Measurements from ENCODE around the gene GFOD2.

Gene GFOD2

DNA sequence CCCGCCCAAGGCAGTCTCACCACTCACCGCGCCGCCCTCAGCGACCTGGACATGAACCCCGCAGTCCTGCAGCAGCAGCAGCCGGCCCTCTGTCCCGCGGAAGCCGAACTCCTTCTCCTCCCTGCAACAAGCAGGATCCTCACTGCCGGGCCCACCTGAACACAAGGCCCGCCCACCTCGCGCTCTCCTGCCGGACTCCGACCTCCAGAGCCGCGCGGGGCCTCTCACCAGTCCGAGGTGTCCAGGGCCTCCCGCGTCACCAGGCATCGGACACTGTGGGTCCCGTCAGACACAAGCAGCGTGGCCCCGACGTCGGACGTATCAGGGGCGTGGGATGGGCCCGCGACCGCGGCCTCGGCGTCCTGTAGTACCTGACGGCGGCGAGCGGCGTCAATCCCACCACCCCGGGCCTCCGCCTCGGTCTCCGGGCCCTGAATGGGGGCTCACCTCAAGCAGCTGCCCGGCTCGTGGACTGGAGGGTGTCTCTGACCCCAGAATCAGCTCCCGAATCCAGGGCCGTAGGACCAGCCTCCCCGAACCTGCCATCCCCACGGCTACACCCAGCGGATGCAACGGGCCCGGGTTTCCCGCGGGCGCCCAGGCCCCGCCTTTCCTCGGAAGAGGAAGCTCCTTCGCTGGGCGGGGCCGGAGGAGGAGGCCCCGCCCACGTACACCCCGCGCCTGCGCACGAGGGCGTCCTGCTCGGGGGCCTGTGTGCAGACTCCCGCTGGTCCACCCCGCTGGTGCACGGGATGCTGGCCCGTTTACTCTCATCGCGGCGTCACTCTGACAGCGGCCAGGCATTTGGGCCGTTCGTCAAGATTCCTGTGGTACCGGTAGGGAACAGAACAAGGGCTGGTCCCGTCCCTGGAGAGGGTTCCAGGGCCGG, 59.2 kb downstream of the GFOD2 start, which contains the start of gene ACD:
TSS of gene ACD (minus strand) at position 586 of the 889 bp plus-strand sequence. CDS start at position 546, 40 bp downstream.
- H3K4me3 ChIP-seq (ENCODE audit: low read depth, low read length), result peak within 1 kb of the TSS; percentile 99
- peak within 1 kb of the TSS; percentile 76 for H3K9ac ChIP-seq (ENCODE audit: low read depth, low read length)
- H3K36me3 ChIP-seq (ENCODE audit: control insufficient read depth, insufficient read depth, low read length), result peaks cover 12% of the 10 kb centered on the region
- H3K4me1 ChIP-seq (ENCODE audit: control insufficient read depth, insufficient read depth, low read length), result peaks cover 4% of the 10 kb centered on the region
- peaks cover 5% of the 10 kb centered on the region for H3K27me3 ChIP-seq (ENCODE audit: control insufficient read depth, insufficient read depth, low read length)
- no peaks in the 10 kb centered on the region for H3K9me3 ChIP-seq (ENCODE audit: control insufficient read depth, insufficient read depth, low read length)

DNA sequence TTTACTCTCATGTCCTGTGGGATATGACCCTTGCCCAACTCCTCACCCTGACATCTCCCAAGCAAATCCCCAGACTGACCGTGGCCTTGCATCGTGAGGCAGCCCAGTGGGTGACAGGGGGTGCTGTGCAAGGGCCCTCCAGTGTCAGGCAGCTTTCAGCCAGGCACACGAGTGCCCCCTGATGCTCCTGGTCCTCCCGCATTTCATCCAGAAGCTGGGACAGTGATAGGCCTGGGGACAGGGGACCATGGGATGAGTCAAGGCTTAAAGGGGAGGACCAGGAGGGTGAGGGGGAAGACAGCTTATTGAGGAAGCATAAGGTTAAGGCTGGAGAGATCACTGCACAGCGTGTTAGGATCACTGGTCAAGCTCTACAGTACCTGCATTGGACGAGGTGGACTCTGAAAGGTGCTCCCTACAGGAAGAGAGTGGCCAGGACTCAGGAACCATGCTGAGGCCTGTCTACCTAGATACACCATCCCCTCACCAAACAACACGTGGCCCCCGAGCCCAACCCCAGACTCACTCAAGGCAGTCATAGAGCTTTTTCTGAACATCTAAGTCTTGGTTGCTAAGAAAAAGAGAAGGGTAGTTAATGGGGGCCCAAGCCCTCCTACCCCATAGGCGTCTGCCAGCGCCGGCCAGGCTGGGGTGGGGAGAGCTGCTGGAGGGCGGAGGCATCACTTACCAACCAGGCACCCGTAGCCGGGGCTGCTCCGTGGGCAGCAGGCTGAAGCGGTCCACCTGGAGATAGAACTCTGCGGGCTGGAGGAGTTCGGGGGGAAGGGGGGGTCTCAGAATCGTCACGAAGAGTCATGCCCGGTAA, 60.1 kb downstream of the GFOD2 start:
- peaks cover 12% of the 10 kb centered on the region for H3K36me3 ChIP-seq (ENCODE audit: control insufficient read depth, insufficient read depth, low read length)
- H3K27me3 ChIP-seq (ENCODE audit: control insufficient read depth, insufficient read depth, low read length), result peaks cover 5% of the 10 kb centered on the region
- H3K4me3 ChIP-seq (ENCODE audit: low read depth, low read length), result peak overlapping the region; percentile 99
- H3K9me3 ChIP-seq (ENCODE audit: control insufficient read depth, insufficient read depth, low read length), result no peaks in the 10 kb centered on the region
- H3K9ac ChIP-seq (ENCODE audit: low read depth, low read length), result no peak overlapping the region
- peaks cover 4% of the 10 kb centered on the region for H3K4me1 ChIP-seq (ENCODE audit: control insufficient read depth, insufficient read depth, low read length)

DNA sequence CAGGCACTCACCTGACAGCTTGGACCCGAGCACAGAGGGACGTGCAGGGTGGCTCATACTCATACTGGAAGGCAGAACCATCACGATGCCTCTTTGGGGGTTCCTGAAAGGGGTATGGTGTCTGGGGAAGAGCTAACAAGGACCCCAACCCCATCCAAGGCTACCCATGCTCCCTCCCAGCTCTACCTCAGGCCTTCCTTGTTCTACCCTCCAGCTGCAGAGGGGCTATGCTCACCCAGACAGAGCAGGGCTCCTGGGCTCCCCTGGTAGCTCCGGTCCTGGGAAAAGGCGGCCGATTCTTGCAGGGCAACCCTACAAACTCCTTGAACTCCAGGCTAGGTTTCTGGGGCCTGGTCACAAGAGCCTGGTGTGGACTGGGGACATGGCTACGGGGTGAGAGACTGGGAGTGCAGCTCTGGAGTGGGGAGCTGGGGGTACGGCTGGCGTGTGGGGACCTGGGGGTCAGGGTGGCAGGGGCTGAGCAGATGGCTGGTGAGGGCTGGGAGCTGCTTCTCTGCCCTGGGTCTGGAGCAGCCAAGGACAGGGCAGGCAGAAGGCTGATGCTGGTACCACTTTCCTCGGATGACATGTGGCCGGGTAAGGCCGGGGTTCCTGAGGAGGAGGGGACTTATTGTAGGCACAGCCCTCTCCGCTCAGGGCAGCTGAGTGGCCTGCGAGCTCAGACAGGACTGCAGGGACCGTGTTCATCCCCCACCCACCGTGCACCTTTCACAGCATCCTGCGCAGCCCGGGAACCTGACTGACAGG, 61.2 kb downstream of the GFOD2 start:
- Histone ChIP-seq H3K9ac (ENCODE audit: low read depth, low read length) (no peak overlapping the region), H3K4me3 (ENCODE audit: low read depth, low read length) (no peak overlapping the region), H3K27me3 (ENCODE audit: control insufficient read depth, insufficient read depth, low read length) (peaks cover 5% of the 10 kb centered on the region), H3K36me3 (ENCODE audit: control insufficient read depth, insufficient read depth, low read length) (peaks cover 12% of the 10 kb centered on the region), H3K4me1 (ENCODE audit: control insufficient read depth, insufficient read depth, low read length) (peaks cover 4% of the 10 kb centered on the region), H3K9me3 (ENCODE audit: control insufficient read depth, insufficient read depth, low read length) (no peaks in the 10 kb centered on the region)

DNA sequence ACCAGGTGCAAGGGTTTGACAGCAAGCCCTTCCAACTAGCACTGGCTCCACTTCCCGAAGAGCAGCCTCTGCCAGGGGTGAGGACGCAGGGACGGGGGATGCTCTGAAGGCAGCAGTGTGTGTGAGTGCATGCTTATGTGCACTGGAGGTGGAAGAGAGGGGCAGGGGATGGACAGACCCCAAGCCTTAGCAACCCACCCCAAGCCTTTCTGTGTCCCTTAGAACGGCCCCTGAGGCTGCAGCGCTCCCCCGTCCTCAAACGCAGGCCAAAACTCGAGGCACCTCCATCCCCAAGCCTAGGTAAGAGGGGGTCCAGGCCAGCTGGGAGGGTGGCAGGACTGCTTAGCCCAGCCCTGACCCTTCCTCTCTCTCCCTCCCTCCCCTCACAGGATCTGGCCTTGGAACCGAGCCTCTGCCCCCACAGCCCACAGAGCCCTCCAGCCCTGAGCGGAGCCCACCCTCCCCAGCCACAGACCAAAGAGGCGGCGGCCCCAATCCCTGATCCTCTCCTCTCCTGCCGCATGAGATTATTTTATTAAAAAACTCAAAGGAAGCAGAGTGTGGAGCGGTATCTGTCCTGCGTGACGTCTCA, 62.0 kb downstream of the GFOD2 start:
- Histone ChIP-seq H3K4me1 (ENCODE audit: control insufficient read depth, insufficient read depth, low read length) (peaks cover 4% of the 10 kb centered on the region), H3K9me3 (ENCODE audit: control insufficient read depth, insufficient read depth, low read length) (no peaks in the 10 kb centered on the region), H3K27me3 (ENCODE audit: control insufficient read depth, insufficient read depth, low read length) (peaks cover 5% of the 10 kb centered on the region), H3K4me3 (ENCODE audit: low read depth, low read length) (no peak overlapping the region), H3K9ac (ENCODE audit: low read depth, low read length) (no peak overlapping the region), H3K36me3 (ENCODE audit: control insufficient read depth, insufficient read depth, low read length) (peaks cover 12% of the 10 kb centered on the region)

DNA sequence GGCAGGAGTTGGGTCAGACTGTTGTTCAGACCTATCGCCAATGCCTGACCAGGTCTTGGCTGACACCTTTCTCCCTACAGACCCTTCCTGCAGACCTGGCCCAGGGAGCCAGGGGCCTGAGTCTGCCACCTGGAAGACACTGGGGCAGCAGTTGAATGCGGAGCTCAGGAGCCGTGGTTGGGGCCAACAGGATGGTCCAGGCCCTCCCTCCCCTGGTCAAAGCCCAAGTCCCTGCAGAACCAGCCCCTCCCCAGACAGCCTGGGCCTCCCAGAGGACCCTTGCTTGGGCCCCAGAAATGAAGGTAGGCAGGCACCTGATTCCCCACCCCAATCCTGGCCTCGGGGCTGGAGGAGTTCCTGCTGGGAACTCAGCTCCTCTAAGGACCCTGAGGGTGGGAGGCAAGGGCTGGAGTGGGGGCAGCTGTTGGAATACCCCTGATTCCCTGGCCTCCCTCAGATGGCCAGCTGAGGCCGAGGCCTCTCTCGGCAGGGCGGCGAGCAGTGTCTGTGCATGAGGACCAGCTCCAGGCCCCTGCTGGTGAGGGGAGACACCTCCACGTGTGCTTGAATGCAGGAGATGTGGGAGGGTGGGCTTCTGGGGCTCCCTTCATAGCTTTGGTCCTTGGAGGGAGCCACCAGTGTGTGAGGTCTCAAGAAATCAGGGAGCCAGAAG, 62.6 kb downstream of the GFOD2 start:
- Histone ChIP-seq H3K36me3 (ENCODE audit: control insufficient read depth, insufficient read depth, low read length) (peaks cover 12% of the 10 kb centered on the region), H3K4me1 (ENCODE audit: control insufficient read depth, insufficient read depth, low read length) (peaks cover 2% of the 10 kb centered on the region), H3K9ac (ENCODE audit: low read depth, low read length) (no peak overlapping the region), H3K27me3 (ENCODE audit: control insufficient read depth, insufficient read depth, low read length) (peaks cover 3% of the 10 kb centered on the region), H3K4me3 (ENCODE audit: low read depth, low read length) (no peak overlapping the region), H3K9me3 (ENCODE audit: control insufficient read depth, insufficient read depth, low read length) (no peaks in the 10 kb centered on the region)

DNA sequence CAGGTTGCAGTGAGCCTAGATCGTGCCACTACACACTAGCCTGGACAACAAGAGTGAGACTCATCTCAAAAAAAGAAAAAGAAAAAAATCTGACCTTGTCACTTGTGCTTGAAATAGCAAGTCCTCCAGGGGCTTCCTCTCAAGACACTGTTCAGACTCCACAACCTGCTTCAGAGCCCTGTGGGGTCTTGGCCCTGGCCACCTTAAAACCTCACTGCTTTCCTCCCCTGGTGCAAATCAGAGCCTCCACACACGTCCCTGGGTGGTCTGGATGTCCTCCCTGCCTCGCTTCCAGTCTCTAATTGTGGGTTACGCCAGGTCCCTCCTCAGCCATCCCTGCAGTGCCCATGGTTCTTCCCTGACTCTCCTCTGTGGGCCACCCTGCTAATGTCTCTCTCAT, 63.8 kb downstream of the GFOD2 start:
- Histone ChIP-seq H3K36me3 (ENCODE audit: control insufficient read depth, insufficient read depth, low read length) (peaks cover 12% of the 10 kb centered on the region), H3K9ac (ENCODE audit: low read depth, low read length) (no peak overlapping the region), H3K4me1 (ENCODE audit: control insufficient read depth, insufficient read depth, low read length) (peaks cover 2% of the 10 kb centered on the region), H3K27me3 (ENCODE audit: control insufficient read depth, insufficient read depth, low read length) (peaks cover 3% of the 10 kb centered on the region), H3K9me3 (ENCODE audit: control insufficient read depth, insufficient read depth, low read length) (no peaks in the 10 kb centered on the region), H3K4me3 (ENCODE audit: low read depth, low read length) (no peak overlapping the region)

DNA sequence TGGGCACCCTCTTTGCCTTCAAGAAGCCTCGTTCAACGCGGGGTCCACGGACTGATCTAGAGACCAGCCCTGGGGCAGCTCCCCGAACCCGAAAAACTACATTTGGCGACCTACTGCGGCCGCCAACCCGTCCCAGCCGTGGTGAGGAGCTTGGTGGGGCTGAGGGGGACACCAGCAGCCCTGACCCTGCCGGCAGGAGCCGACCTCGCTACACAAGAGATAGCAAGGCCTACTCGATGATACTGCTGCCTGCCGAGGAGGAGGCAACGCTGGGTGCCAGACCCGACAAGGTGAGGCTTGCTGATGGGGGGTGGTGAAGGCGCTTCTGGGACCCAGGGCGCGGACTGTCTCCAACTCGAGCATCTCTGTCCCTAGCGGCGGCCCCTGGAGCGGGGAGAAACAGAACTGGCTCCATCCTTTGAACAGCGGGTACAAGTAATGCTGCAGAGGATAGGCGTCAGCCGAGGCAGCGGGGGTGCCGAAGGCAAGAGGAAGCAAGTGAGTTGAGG, 64.7 kb downstream of the GFOD2 start:
- H3K36me3 ChIP-seq (ENCODE audit: control insufficient read depth, insufficient read depth, low read length), result peaks cover 12% of the 10 kb centered on the region
- H3K4me3 ChIP-seq (ENCODE audit: low read depth, low read length), result no peak overlapping the region
- H3K27me3 ChIP-seq (ENCODE audit: control insufficient read depth, insufficient read depth, low read length), result peaks cover 3% of the 10 kb centered on the region
- H3K9me3 ChIP-seq (ENCODE audit: control insufficient read depth, insufficient read depth, low read length), result no peaks in the 10 kb centered on the region
- no peak overlapping the region for H3K9ac ChIP-seq (ENCODE audit: low read depth, low read length)
- peaks cover 4% of the 10 kb centered on the region for H3K4me1 ChIP-seq (ENCODE audit: control insufficient read depth, insufficient read depth, low read length)

DNA sequence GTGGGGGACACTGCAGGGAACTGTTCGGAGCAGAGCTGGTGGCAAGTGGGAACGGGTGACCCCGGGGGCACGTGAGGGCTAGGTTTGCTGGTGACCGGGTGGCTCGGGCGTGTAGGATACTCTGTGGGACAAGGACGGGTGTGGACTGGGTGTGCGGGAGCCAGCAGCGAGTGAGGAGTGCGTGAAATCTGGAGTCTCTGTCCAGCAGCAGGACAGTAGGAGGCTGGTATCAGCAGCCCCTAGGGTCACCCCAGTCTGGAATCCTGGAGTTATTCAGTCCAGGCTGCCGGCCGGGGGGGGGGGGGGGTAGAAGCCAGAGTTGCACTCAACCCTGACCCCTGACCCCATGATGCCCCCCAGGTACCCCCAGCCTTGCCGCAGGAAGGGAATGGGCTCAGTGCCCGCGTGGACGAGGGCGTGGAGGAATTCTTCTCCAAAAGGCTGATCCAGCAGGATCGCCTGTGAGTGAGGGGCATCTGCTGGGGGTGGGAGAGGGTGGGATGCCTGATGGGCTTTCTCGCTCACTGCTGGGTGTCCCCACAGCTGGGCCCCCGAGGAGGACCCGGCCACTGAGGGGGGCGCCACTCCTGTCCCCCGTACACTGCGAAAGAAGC, 65.2 kb downstream of the GFOD2 start:
- Histone ChIP-seq H3K9me3 (ENCODE audit: control insufficient read depth, insufficient read depth, low read length) (no peaks in the 10 kb centered on the region), H3K4me1 (ENCODE audit: control insufficient read depth, insufficient read depth, low read length) (peaks cover 2% of the 10 kb centered on the region), H3K4me3 (ENCODE audit: low read depth, low read length) (peak overlapping the region; percentile 64), H3K27me3 (ENCODE audit: control insufficient read depth, insufficient read depth, low read length) (peaks cover 1% of the 10 kb centered on the region), H3K9ac (ENCODE audit: low read depth, low read length) (no peak overlapping the region), H3K36me3 (ENCODE audit: control insufficient read depth, insufficient read depth, low read length) (peaks cover 8% of the 10 kb centered on the region)

DNA sequence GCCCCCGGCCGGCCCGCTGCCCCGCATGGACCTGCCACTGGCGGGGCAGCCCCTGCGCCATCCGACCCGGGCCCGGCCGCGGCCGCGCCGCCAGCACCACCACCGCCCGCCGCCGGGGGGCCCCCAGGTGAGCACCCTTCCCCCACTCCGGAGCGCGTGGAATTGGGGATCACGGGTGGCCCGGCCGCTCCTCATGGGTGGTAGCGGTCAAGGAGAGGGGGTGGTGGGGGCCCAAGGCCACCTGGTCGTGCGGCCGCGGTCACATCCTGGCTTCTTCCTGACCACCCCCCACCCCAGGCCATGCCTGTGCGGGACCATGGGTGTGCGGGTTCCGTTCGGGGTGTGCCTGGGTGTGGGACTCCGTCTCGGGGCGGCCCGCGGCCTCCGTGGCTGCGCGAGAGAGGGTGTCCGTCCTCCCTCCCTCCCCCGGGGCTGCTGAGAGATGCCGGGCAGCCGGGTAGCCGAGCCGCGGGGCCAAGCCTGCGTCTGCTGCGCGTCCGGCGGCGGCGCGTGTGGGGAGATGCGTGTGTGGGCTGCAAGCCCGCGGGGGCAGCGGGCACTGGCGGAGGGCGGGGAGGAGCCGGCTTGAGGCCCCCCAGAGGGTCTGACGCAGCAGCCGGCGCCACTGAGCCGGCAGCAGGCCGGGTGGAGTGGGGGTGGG, 65.9 kb downstream of the GFOD2 start:
- H3K9ac ChIP-seq (ENCODE audit: low read depth, low read length), result no peak overlapping the region
- H3K9me3 ChIP-seq (ENCODE audit: control insufficient read depth, insufficient read depth, low read length), result no peaks in the 10 kb centered on the region
- peaks cover 3% of the 10 kb centered on the region for H3K27me3 ChIP-seq (ENCODE audit: control insufficient read depth, insufficient read depth, low read length)
- peaks cover 3% of the 10 kb centered on the region for H3K36me3 ChIP-seq (ENCODE audit: control insufficient read depth, insufficient read depth, low read length)
- H3K4me1 ChIP-seq (ENCODE audit: control insufficient read depth, insufficient read depth, low read length), result peaks cover 2% of the 10 kb centered on the region
- peak overlapping the region; percentile 64 for H3K4me3 ChIP-seq (ENCODE audit: low read depth, low read length)

DNA sequence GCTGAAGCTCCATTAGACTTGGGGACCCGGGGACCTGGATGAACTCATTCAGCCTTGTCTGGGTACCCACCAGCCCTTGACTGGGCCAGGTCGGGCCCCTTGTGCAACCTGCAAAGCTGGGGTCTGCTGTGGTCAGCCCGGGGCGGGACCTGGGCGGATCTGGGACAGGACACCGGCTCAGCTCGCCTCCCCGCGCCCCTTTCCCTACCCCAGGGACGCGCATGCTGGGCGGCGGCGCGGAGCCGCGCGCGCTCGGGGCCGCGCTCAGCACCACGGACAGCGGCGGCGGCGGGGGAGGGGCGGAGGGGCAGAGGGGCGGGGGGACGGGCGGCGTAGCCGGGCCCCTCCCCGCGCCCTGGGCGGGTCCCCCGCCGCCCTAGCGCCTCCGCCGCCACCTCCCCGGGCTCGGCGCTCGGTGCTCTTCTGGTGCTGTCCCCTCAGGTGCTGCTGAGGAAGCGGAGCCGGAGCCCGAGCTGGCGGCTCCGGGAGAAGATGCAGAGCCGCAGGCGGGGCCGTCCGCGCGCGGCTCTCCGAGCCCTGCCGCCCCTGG, 66.5 kb downstream of the GFOD2 start:
- Histone ChIP-seq H3K4me1 (ENCODE audit: control insufficient read depth, insufficient read depth, low read length) (peaks cover 2% of the 10 kb centered on the region), H3K9ac (ENCODE audit: low read depth, low read length) (no peak overlapping the region), H3K27me3 (ENCODE audit: control insufficient read depth, insufficient read depth, low read length) (peaks cover 5% of the 10 kb centered on the region), H3K36me3 (ENCODE audit: control insufficient read depth, insufficient read depth, low read length) (peaks cover 3% of the 10 kb centered on the region), H3K4me3 (ENCODE audit: low read depth, low read length) (peak overlapping the region; percentile 64), H3K9me3 (ENCODE audit: control insufficient read depth, insufficient read depth, low read length) (no peaks in the 10 kb centered on the region)

All from iPS-15b (cell line).